ENCODE results near the gene LGR4.

Gene LGR4

GRCh38 chr11:27423125-27423524 is 49.5 kb downstream of the LGR4 start:
- DNase-seq = no peak

GRCh38 chr11:27421819-27422494 is 50.6 kb downstream of the LGR4 start:
- peak; percentile 38 for DNase-seq

DNA sequence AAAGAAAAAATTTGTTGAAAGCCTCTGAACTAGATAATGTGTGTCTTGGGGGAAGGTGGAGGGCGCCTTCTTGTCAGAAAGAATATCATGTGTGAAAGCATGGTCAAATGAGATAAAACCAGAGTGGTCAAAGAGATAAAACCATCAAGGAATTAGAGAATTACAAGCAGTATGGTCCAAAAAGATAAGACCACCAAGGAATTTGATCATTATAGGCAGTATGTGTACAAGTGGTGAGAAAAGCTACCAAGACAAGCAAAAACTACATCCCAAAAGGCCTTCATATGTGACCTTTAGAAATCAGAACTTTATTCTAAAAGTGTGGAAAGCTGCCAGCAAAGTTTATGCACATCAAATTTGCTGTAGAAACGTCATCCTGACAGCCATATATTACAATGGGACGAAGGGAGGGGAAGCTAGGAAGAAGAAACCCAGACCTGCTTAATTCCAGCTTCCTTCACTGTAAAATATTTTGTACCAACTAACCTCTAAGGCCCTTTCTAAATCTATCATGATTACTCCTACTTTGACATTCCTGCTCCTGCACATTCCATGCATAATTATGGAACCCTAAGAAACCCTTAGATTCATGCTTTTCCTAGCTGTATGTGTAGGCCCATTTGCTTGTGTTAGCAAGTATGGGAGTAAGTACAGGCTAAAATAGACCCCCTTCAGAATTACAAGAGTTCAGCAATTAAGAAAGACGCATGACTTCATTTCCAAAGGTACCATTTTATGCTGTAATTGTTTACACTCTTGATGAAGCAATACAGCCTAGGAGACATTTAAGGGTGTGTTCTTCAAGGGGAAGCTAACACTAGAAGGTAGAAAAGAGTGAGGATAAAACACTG is 51.6 kb downstream of the LGR4 start:
- DNase-seq = no peak

- no peak for DNase-seq
Observed at GRCh38 chr11:27420217-27420616, 52.4 kb downstream of the LGR4 start.

DNA sequence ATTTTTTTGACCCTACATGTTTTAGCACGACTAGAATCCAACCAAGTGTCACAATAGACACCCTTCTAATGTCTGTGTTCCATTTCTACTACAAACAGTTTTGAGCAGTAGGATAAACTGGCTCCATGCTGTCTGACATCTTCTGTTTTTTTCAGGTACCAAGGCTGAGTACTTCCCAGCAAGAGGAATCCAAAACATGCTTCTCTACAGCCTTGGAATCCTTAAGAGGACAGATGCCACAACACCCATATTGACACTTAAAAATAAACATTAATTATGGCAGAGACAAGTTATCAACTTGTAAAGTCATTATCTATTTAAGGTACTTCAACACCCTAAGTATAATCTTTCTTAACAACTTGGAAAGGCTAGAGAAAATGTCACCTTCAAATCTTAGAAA is 54.2 kb downstream of the LGR4 start:
- no peak for DNase-seq

- DNase-seq = no peak
Observed at GRCh38 chr11:27416568-27417176, 55.9 kb downstream of the LGR4 start.

DNA sequence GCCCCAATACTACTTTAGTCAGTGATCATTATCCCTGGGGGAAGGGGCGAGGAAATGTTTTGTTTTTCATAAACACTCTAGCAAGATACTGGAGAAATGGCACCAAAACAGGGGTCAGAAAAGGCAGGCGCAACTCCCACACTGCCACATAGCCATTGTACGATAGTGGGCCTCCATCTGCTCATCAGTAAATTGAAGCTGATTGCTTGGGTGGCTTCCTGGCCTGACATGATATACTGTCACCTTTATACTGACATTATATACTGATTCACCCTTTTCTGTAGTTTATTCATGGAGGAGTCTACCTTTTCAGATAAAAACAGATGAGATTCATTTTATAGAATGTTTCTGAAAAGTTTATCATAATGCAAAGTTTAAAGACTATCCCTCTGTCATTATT is 57.9 kb downstream of the LGR4 start:
- no peak for DNase-seq

DNA sequence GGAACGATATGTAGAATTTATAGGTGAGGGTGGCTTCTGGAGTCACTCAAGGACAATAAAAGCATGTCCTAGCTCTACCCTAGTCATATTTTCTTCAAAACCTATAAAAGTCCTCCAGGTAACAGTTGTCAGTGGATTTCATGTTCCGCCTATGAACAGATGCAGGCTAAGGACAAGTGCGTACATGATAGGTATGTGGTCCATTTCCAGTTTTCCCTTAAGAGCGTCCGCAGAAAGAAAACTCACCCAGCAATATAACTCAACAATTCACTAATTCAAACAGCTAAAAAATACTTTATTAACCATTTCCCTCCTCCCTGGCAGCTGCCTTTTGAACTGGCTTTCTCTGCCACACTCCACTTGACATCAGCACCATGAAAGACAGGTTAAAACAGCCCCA is 59.4 kb downstream of the LGR4 start:
- DNase-seq = no peak

DNA sequence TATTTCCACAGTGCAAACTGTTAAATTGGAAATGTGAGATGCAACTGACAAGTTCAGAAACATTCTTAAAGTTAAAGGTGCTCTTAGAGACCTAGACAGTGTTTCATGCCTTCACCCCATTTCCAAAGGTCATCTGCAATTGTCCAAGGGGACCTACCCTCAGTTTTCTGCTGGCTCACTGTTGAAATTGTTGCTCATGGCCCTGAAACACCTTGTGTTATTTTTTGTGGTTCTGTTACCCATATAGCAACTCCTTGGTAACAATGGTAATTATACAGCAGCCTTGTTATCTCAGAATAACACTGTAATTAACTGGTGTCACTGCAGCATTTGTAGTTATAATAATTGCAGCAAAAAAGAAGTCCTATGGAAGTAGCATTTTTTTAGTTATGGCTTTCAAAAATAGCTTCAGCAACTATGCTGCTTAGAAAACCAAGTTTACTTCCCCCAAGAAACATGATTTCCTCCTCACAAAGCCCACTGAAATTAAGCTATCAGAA is 60.3 kb downstream of the LGR4 start:
- no peak for DNase-seq

GRCh38 chr11:27411328-27411727 is 61.3 kb downstream of the LGR4 start:
- DNase-seq = no peak

DNA sequence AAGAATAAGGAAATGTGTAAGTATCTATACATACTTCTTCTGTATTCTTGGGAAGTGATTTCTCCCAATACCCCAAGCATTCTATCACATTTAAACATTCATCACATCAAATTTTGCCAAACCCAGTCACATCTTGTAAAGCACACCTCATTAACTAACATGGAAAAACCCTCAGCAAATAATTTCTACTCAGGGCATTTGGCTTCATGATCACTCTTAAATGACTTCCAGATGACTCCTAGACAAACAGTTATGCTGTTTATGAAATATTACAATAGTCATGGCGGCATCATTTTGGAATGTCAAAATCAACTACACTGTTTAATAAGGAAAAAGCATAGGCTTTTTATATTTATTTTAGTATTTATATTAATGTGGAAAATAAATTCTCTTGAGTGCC is 62.3 kb downstream of the LGR4 start:
- DNase-seq = no peak

- DNase-seq = no peak
Observed at GRCh38 chr11:27409742-27410141, 62.8 kb downstream of the LGR4 start.

GRCh38 chr11:27409049-27409448 is 63.5 kb downstream of the LGR4 start:
- no peak for DNase-seq

DNA sequence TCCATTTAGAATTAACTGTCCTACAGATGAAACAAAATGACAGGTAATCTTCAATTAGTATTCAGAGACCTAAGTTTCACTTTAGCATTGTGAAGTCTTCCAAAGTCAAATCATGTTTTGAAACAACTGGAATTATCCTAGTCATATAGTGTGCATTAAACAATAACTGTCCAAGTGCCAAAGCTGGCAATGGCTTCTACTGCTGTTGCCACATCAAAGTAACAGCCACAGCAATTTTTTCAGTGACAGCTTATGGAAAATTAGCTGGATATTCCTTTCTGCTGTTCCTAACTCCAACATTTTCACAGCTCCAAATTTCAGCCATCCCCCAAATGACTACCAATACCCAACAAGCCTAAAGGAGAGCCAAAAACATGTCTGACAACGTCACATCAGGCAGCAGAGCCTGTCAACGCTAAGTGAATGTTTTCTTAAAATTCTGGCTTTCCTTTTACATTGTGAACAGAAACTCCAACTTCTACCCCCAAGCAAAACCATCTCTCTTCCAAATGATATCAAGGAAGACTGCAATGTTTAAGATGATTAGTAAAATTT is 64.3 kb downstream of the LGR4 start:
- DNase-seq = no peak

DNA sequence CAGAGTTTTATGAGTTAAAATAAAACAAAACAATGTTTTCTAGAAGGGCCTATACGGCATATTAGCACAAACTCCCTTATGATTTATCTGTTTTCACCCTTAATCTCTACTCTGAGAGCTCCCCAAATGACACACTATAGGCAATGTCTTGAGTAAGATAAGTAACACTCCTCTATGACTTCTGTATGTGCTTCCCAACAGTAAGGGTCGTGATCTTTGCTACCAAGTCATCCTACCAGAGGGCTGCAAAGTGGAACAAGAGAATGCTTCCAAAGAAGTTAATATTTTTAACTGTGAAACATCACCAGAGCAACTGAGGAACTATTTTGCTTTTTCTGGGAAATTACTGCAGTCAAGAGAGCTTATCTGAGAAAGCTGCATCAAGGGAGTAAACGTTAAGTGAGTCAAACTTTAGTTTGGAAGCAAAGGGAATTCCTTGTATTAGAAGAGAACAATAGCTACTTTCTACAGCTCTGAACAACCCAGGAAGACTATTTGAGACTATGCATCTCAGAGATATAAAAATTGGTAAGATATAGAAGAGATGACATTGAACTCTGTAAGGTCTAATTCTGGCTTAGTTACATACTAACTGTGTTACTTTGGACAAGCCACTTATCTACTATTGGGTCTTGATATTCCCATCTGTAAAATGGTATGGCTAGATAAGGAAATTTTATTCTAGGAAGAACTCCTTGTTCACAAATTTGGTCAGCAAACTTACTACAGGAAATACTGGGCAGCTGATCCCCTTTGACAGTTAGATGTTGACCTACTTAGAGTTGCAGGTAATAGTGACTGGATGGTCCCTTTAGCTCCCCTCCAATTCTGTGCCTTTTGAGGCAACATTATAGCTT is 65.9 kb downstream of the LGR4 start:
- no peak for DNase-seq

DNA sequence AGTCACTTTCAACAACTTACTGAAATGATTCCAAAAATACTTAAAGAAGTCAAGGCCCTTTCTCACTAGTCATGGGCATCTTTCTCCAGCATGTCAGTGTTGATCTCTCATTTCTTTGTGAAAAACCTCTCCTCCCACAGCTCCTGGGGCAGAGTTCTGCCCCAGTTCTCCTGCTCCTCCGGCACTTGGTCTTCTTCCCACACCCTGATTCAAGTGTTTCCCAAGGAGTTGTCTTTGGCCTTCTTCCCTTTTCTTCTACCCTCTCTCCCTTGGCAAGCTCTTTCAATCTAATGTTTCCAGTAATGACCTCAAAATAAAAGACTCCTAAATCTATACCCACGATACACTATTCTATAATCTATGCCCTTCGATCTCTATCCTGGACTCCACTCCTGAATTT is 67.5 kb downstream of the LGR4 start:
- no peak for DNase-seq

GRCh38 chr11:27404427-27404826 is 68.2 kb downstream of the LGR4 start:
- no peak for DNase-seq

DNA sequence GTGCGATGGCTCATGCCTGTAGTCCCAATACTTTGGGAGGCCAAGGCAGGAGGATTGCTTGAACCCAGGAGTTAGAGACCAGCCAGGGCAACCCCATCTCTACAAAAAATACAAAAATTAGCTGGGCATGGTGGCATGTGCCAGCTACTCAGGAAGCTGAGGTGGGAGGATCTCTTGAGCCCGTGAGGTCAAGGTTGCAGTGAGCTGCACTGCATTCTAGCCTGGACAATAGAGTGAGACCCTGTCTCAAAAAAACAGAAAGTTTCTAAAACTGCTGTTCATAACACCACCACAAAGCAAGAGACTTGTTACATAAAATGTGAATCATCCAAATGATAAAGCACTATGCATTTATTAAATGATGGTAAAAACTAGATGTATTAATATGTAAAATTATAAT is 69.4 kb downstream of the LGR4 start:
- DNase-seq = no peak

GRCh38 chr11:27402450-27402849 is 70.1 kb downstream of the LGR4 start:
- no peak for DNase-seq

DNA sequence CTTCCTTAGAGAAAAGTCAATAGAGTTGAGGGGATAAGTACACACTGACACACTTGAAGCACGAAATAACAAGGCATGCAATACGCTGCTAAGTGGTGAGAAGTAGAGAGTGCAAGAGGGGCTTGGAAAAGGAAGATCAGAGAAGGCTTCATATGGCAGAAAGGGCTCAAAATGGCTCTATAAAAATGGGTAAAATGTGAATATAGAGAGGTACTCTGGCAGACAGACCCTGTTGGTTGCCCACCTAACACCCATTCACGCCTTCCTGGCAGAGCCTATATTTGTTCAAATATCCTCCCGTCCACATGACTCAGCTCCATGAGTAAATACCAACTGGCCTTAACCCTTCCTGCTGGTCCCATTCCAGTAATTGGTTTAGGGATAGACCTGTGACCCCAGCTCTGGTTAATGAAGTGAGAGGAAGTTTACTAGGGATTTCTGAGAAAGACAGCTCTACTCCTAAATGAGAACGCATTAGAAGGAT is 70.7 kb downstream of the LGR4 start:
- DNase-seq = no peak

DNA sequence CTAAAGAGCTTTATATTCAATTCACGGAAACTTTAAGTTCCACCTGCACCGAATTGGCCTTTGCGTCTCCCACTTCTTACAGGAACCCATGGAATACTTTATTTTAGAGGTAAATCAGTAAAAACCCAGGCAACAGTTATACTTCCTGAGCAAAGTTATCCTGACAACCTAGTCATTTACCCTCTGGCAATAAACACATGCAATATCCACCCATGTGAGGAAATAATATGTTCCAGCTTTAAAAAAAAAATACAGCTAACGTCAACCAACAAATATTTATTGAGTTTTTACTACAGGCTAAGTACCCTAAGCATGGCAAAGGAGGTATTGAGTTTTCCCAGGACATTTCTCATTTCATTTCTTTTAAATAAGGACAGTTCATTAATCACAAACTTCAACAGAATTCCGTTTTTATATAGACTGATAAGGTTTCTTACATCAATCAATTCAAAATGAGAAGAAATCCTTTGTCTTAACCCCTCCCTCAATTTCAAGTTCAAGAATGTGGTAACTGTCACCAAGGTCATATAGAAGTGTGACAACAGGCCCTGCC is 71.2 kb downstream of the LGR4 start:
- DNase-seq = no peak

GRCh38 chr11:27398400-27398770 is 74.2 kb downstream of the LGR4 start:
- no peak for DNase-seq

Measured in NCI-H1105 (cell line).